ENCODE data around the gene NCKAP5L.

GRCh38 chr12:49741882-49742620, 86.2 kb downstream of the NCKAP5L start:
- no peak; the same call in none of the 2 replicates for TF ChIP-seq POLR2AphosphoS5 (IDR thresholded peaks at IDR 0.05; ENCODE audit: low read depth, low read length)
- TF ChIP-seq TAF1 (IDR thresholded peaks at IDR 0.05; ENCODE audit: borderline replicate concordance, low read depth, low read length): no peak
